Frontal cortex (tissue), 1 donor: Measurements from ENCODE around the gene SSTR1. TPM values are rescaled to one million over a fixed set of nuclear protein-coding genes. Genes with fewer than 3 reads are reported as not detected.

Experiments used
- total RNA-seq: library from RNA; depleted of rRNA; stranded (reverse); fragments of >200 nt; gene quantifications from one replicate; pipeline ENCODE4 v1.2.3, GENCODE V29; 2014

SSTR1 gene
- total RNA-seq, 1 donor from 2014 or later: 8.2 TPM

Other genes with a start within 250 kb of the SSTR1 start
- gene CLEC14A, start 48.2 kb downstream of the SSTR1 start, total RNA-seq: 4.5 TPM